ENCODE results near the gene EPHA3.
A peak's percentile ranks its signal among the peaks of the same experiment; 100 is the strongest.

Gene EPHA3

GRCh38 chr3:89145995-89146394 is 38.6 kb downstream of the EPHA3 start:
- DNase-seq (ENCODE audit: low read depth, low spot score), result peak; percentile 40

- DNase-seq (ENCODE audit: low read depth, low spot score), result no peak
Observed at GRCh38 chr3:89154416-89154815, 47.0 kb downstream of the EPHA3 start.

- no peak for DNase-seq (ENCODE audit: low read depth, low spot score)
Observed at GRCh38 chr3:89155811-89156210, 48.4 kb downstream of the EPHA3 start.

GRCh38 chr3:89157575-89157974 is 50.2 kb downstream of the EPHA3 start:
- no peak for DNase-seq (ENCODE audit: low read depth, low spot score)

GRCh38 chr3:89159605-89160004 is 52.2 kb downstream of the EPHA3 start:
- DNase-seq (ENCODE audit: low read depth, low spot score), result no peak

- no peak for DNase-seq (ENCODE audit: low read depth, low spot score)
Observed at GRCh38 chr3:89164774-89165173, 57.4 kb downstream of the EPHA3 start.

- DNase-seq (ENCODE audit: low read depth, low spot score), result no peak
Observed at GRCh38 chr3:89165636-89166263, 58.3 kb downstream of the EPHA3 start.

GRCh38 chr3:89171687-89172545 is 64.5 kb downstream of the EPHA3 start:
- DNase-seq (ENCODE audit: low read depth, low spot score), result no peak

- peak; percentile 12 for DNase-seq (ENCODE audit: low read depth, low spot score)
Observed at GRCh38 chr3:89173546-89173945, 66.1 kb downstream of the EPHA3 start.

- peak; percentile 89 for DNase-seq (ENCODE audit: low read depth, low spot score)
Observed at GRCh38 chr3:89179355-89180001, 72.1 kb downstream of the EPHA3 start.

GRCh38 chr3:89180334-89180733 is 72.9 kb downstream of the EPHA3 start:
- peak; percentile 15 for DNase-seq (ENCODE audit: low read depth, low spot score)

GRCh38 chr3:89182056-89182455 is 74.6 kb downstream of the EPHA3 start:
- no peak for DNase-seq (ENCODE audit: low read depth, low spot score)

GRCh38 chr3:89184151-89184995 is 77.0 kb downstream of the EPHA3 start:
- DNase-seq (ENCODE audit: low read depth, low spot score), result no peak

- DNase-seq (ENCODE audit: low read depth, low spot score), result no peak
Observed at GRCh38 chr3:89186456-89186855, 79.0 kb downstream of the EPHA3 start.

- no peak for DNase-seq (ENCODE audit: low read depth, low spot score)
Observed at GRCh38 chr3:89198591-89198990, 91.2 kb downstream of the EPHA3 start.

- DNase-seq (ENCODE audit: low read depth, low spot score), result no peak
Observed at GRCh38 chr3:89212619-89213018, 105.2 kb downstream of the EPHA3 start.

GRCh38 chr3:89216016-89216739 is 108.8 kb downstream of the EPHA3 start:
- DNase-seq (ENCODE audit: low read depth, low spot score), result no peak

- DNase-seq (ENCODE audit: low read depth, low spot score), result no peak
Observed at GRCh38 chr3:89217148-89217685, 109.8 kb downstream of the EPHA3 start.

- DNase-seq (ENCODE audit: low read depth, low spot score), result no peak
Observed at GRCh38 chr3:89221924-89222323, 114.5 kb downstream of the EPHA3 start.

GRCh38 chr3:89223188-89223587 is 115.8 kb downstream of the EPHA3 start:
- DNase-seq (ENCODE audit: low read depth, low spot score), result no peak

GRCh38 chr3:89227218-89227617 is 119.8 kb downstream of the EPHA3 start:
- no peak for DNase-seq (ENCODE audit: low read depth, low spot score)

Data from smooth muscle cell of the brain vasculature (primary cell).